Thyroid gland (tissue), 4 donors: Measurements from ENCODE around the gene GCLC. TPM values are rescaled to one million over a fixed set of nuclear protein-coding genes. Genes with fewer than 3 reads are reported as not detected.

Experiments
- DNase-seq, 2 donors: peaks; one replicate each; pipeline ENCODE4 v3.0.0-alpha.2; 2019
- H3K27ac ChIP-seq, 3 donors: fragments of 200-600 bp; sonication (generic); 1 replicate in 2 of 3; 2 replicates in 1 of 3; pipeline ENCODE4 v1.5.1; 2016 to 2019; ENCODE audit warnings: mild to moderate bottlenecking in 1 of 3, moderate library complexity in 1 of 3
- H3K27me3 ChIP-seq: fragments of 200-600 bp; sonication (generic); one replicate; pipeline ENCODE4 v1.5.1; 2019
- H3K36me3 ChIP-seq, 2 donors: fragments of 200-600 bp; sonication (generic); one replicate each; pipeline ENCODE4 v1.5.1; 2016 to 2019
- H3K4me1 ChIP-seq, 2 donors: fragments of 200-600 bp; sonication (generic); one replicate each; pipeline ENCODE4 v1.5.1; 2017 to 2019
- H3K4me3 ChIP-seq, 3 donors: fragments of 200-600 bp; sonication (generic); replicated peaks in 1 of 3; 1 replicate in 2 of 3; 2 replicates in 1 of 3; pipeline ENCODE4 v1.5.1; 2016; ENCODE audit warnings: mild to moderate bottlenecking in 1 of 3
- H3K9me3 ChIP-seq: fragments of 200-600 bp; sonication (generic); one replicate; pipeline ENCODE4 v1.5.1; 2017
- CTCF ChIP-seq, 6 experiments: fragments of 200-600 bp in 3 of 6; fragments of 450-650 bp in 3 of 6; sonication (generic) in 3 of 6; IDR thresholded peaks; one replicate each; pipeline ENCODE4 v1.5.1; 2016 to 2019; ENCODE audit warnings: antibody characterized with exemption in 6 of 6, mild to moderate bottlenecking in 2 of 6, inconsistent platforms in 1 of 6, moderate library complexity in 1 of 6
- POLR2A ChIP-seq, 2 donors: fragments of 450-650 bp; IDR thresholded peaks; one replicate each; pipeline ENCODE4 v1.6.1; 2017; ENCODE audit warnings: antibody characterized with exemption in 2 of 2, mild to moderate bottlenecking in 2 of 2, moderate library complexity in 1 of 2
- WGBS, 2 donors: methylation state at CpG; one replicate each; pipeline ENCODE4 v1.1.5; 2017; 5-methylcytosine and 5-hydroxymethylcytosine counted together
- intact Hi-C: fragments of 100-400 bp; cut with DNase I; formaldehyde crosslinking; loops from one replicate; pipeline ENCODE4 v1.15.1; 2023
- total RNA-seq, 4 donors: library from RNA; depleted of rRNA; stranded (reverse); fragments of >200 nt; gene quantifications; one replicate each; pipeline ENCODE4 v1.2.3, GENCODE V29; 2016

GCLC gene
- total RNA-seq, 4 donors from 2014 or later = 67.3 to 210 (median 82.0) TPM

GRCh38 chr6:53498649-53499048 is 46.3 kb downstream of the GCLC start:
- Histone ChIP-seq H3K27ac (no peak overlapping the region), H3K9me3 (no peaks in the 10 kb centered on the region), H3K27me3 (no peaks in the 10 kb centered on the region), H3K36me3 (peaks cover 0 to 28% of the 10 kb centered on the region in 2 donors), H3K4me1 (no peaks in the 10 kb centered on the region), H3K4me3 (no peak overlapping the region)
- DNase-seq = no peak
- intact Hi-C loops = no loop called here
- TF ChIP-seq POLR2A (IDR thresholded peaks at IDR 0.05) (no peak), CTCF (IDR thresholded peaks at IDR 0.05) (no peak)
- WGBS, 2 donors = 96% methylated on average over 6 of the region's 6 CpGs

- H3K27me3 ChIP-seq = no peaks in the 10 kb centered on the region
- no peak for DNase-seq
- peaks cover 0 to 24% of the 10 kb centered on the region in 2 donors for H3K36me3 ChIP-seq
- H3K27ac ChIP-seq = no peak overlapping the region
- peaks cover 0 to 5% of the 10 kb centered on the region in 2 donors for H3K4me1 ChIP-seq
- no peak overlapping the region for H3K4me3 ChIP-seq
- intact Hi-C loops = no loop called here
- TF ChIP-seq POLR2A (IDR thresholded peaks at IDR 0.05) (no peak), CTCF (IDR thresholded peaks at IDR 0.05) (no peak)
- H3K9me3 ChIP-seq = no peaks in the 10 kb centered on the region
- WGBS, 2 donors = 96 to 98% methylated on average over 2 of the region's 2 CpGs
Measured at GRCh38 chr6:53497905-53498304, 47.0 kb downstream of the GCLC start.

- Histone ChIP-seq H3K4me1 (peaks cover 3 to 5% of the 10 kb centered on the region in 2 donors), H3K4me3 (no peak overlapping the region), H3K27ac (no peak overlapping the region), H3K36me3 (peaks cover 0 to 24% of the 10 kb centered on the region in 2 donors), H3K9me3 (no peaks in the 10 kb centered on the region), H3K27me3 (no peaks in the 10 kb centered on the region)
- 45 to 63% methylated on average over 5 of the region's 5 CpGs for WGBS, 2 donors
- intact Hi-C loops = no loop called here
- TF ChIP-seq CTCF (IDR thresholded peaks at IDR 0.05) (no peak), POLR2A (IDR thresholded peaks at IDR 0.05) (no peak)
- no peak for DNase-seq
Measured at GRCh38 chr6:53496797-53497375, 48.0 kb downstream of the GCLC start.

GRCh38 chr6:53495506-53496499 is 49.1 kb downstream of the GCLC start:
- peaks cover 3 to 5% of the 10 kb centered on the region in 2 donors for H3K4me1 ChIP-seq
- H3K36me3 ChIP-seq = peaks cover 0 to 19% of the 10 kb centered on the region in 2 donors
- no peak overlapping the region for H3K27ac ChIP-seq
- no peaks in the 10 kb centered on the region for H3K9me3 ChIP-seq
- no peak overlapping the region for H3K4me3 ChIP-seq
- DNase-seq = no peak
- TF ChIP-seq POLR2A (IDR thresholded peaks at IDR 0.05) = no peak
- no peak for TF ChIP-seq CTCF (IDR thresholded peaks at IDR 0.05)
- intact Hi-C loops = no loop called here
- WGBS, 2 donors = 94 to 96% methylated on average over 6 of the region's 6 CpGs
- H3K27me3 ChIP-seq = no peaks in the 10 kb centered on the region

GRCh38 chr6:53494076-53494475 is 50.8 kb downstream of the GCLC start:
- no peak overlapping the region for H3K27ac ChIP-seq
- H3K4me3 ChIP-seq = no peak overlapping the region
- H3K27me3 ChIP-seq = no peaks in the 10 kb centered on the region
- peaks cover 3 to 5% of the 10 kb centered on the region in 2 donors for H3K4me1 ChIP-seq
- WGBS, 2 donors = 84 to 91% methylated on average over 4 of the region's 4 CpGs
- no peak for TF ChIP-seq POLR2A (IDR thresholded peaks at IDR 0.05)
- TF ChIP-seq CTCF (IDR thresholded peaks at IDR 0.05) = no peak
- H3K9me3 ChIP-seq = no peaks in the 10 kb centered on the region
- peaks cover 0 to 6% of the 10 kb centered on the region in 2 donors for H3K36me3 ChIP-seq
- no peak for DNase-seq
- intact Hi-C loops = loop anchor here (5.0 kb wide), 3 partner anchors 48 to 233 kb away; no protein-coding TSS in a partner anchor
